Measurements from ENCODE around the gene LTBP2.

Gene LTBP2

GRCh38 chr14:74638066-74638465 lies 26.0 kb upstream of the LTBP2 start:
- no peak for DNase-seq (ENCODE audit: low read depth in 2 of 2)

GRCh38 chr14:74637178-74637550 lies 25.1 kb upstream of the LTBP2 start:
- no peak for DNase-seq (ENCODE audit: low read depth in 2 of 2)

GRCh38 chr14:74636424-74637177 lies 24.6 kb upstream of the LTBP2 start:
- DNase-seq (ENCODE audit: low read depth in 2 of 2) = no peak

DNA sequence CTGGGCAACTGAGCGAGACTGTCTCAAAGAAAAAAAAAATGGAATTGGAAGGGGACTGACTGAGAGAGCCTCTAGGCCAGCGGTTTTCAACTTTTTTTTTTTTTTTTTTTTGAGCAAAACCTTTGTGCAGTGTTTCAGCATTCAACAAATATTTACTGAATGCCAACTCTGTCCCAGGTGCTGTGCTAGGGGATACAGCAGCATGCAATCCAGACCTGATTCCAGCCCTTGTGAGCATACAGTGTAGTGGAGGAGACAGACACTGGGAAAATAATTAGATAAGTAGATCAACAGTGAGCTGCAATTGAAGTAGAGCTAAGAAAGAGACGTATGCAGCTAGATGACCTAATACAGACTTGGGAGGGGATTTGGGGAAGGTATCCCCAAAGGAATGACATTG lies 23.8 kb upstream of the LTBP2 start:
- DNase-seq (ENCODE audit: low read depth in 2 of 2) = no peak

DNA sequence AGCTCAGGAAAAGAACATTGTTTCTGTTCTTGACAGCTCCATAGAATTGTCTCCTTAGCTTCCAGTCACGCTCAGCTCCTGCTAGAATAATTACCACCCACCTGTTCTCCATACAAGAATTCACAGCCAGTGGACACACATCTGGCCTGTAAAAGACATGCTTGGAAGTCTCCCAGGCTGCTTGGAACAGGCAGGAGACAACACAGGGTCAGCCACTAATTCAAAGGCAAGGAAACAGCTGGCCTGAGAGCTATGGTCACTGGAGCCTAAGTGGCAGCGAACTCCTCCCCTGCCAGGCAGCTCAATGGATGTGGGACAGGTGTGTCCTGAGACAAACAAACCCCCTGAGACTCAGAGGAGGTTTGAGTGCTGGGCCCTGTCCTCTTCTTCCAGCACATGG lies 22.9 kb upstream of the LTBP2 start:
- no peak for DNase-seq (ENCODE audit: low read depth in 2 of 2)

DNA sequence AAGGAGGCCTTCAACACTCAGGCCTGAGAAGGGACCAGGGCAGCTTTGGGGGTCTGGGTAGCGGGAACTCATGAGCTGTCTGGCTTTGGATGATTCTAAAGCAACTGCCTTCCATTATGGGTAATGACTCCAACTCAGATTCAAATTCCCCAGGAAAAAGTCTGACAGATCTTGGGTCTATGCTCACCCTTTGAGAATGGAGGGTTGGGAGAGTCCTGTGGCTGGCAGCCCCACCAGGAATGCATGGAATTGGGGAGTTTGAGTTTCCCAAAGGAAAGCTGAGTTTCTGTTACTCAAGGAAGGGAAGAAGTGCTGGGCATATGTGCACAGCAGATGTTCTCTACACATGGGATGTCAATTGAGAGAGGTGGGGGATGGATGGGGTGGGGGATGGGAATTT lies 22.4 kb upstream of the LTBP2 start:
- DNase-seq (ENCODE audit: low read depth in 2 of 2) = no peak

DNA sequence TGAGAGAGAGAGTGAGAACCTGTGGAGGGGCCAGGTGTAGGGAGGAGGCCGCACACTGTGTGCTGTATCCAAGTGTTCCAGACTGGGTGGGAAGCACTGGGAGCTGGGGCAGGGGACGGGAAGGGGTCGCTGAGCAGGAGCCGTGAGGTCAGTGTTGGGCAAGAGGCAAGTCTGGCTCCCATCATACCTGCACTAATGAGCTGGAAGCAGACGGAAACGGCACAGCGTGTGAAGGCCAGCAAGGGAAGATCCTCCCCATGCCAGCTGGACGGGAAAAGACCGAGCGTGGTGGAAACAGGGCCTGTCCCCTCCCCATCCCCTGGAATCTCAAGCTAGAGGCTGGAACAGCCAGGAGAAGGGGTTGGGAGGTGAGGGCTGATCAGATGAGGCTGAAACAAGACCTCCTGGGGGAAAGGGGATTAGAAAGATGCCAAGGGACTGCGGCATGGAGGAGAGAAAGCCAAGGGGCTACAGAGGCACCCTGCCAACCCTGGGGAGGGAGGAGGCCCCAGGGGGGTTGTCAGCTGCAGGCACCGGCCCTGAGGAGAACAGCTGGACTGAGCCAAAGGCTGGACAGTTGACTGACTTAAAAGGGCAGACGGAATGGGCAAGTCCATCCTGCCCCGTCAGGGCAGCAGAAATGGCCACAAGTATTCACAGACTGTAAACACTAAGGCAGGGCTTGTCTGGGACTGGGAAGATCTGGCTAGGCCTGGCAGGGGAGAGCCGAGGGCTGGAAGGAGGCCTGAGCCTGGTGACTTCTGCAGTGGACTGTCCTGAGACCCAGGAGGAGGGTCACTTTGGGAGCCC lies 19.0 kb upstream of the LTBP2 start:
- no peak for DNase-seq (ENCODE audit: low read depth in 2 of 2)

GRCh38 chr14:74628418-74628817 lies 16.4 kb upstream of the LTBP2 start:
- DNase-seq (ENCODE audit: low read depth in 2 of 2) = no peak

GRCh38 chr14:74627076-74627475 lies 15.0 kb upstream of the LTBP2 start:
- DNase-seq (ENCODE audit: low read depth in 2 of 2) = no peak

DNA sequence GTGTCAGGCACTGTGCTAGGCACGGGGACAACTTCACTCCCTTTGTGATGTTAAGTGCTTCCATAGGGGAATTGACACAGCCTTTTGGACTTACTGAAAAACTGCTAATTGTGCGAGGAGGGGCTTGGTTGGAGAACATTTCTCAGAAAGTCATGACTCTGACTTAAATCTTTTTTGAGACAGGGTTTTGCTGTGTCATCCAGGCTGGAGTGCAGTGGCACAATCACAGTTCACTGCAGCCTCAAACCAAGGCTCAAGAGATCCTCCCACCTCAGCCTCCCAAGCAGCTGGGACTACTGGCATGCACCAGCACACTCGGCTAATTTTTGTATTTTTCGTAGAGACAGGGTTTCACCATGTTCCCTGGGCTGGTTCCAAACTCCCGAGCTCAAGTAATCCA lies 10.2 kb upstream of the LTBP2 start:
- no peak for DNase-seq (ENCODE audit: low read depth in 2 of 2)

GRCh38 chr14:74621556-74621955 lies 9.5 kb upstream of the LTBP2 start:
- DNase-seq (ENCODE audit: low read depth in 2 of 2) = no peak

DNA sequence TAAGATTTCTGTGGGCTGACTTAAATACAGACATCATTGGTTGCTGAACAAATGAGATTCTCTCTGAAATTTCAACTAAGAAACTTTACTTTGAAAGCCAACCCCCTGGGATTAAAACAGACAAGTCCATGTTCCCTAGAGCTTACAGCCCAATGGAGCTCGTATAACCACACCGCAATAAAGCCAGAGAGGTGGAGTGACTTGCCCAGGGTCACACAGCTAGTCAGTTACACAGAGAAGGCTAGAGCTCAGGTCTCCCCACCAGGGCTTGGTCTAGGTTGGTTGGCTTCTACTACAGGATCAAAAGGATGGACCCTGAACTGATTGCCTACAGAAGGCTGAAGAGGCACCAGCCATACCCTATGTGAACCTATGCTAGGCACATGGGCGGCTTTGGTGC lies 8.9 kb upstream of the LTBP2 start:
- no peak for DNase-seq (ENCODE audit: low read depth in 2 of 2)

DNA sequence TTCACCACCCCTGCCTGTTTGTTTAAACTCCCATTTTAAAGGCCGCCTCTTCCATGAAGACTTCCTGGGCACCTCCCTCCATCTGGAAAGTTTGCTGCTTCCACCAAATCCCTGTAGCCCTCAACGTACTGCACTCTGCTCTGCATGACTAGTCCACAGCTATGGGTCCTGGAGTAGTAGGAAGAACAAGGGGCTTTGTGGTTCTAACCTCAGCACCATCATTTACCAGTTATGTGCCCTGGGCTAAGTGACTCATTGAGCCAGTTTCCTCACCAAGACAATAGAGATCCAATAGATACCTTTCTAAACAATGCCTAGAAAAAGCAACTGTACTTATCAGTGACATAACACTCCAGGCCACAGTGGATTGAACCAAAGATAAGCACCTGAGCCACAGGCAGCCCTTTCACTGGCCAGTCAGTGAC lies 8.5 kb upstream of the LTBP2 start:
- peak in 1 of 2 donors; percentile 28 for DNase-seq (ENCODE audit: low read depth in 2 of 2)

DNA sequence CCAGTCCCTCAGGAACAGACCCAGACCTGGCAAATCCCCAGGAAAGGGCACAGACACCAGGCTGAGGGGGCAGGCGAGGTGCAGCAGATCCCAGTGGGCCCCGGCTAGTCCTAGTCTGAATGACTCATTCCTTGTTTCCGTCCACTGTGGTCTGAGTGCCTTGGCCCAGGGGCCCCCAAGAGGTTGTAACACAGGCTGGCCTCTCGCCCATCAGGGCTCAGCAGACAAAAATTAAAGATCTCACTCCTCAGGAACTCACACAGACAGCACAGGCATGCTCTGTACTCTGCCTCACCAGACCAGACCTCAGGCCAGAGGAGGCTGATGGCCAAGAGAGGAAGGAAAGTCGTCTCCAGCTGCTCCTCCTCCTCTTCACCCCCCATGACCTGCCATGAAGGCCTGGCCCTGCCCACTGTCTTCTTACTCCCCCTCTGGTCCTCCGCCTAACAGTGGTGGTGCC lies 7.7 kb upstream of the LTBP2 start:
- DNase-seq (ENCODE audit: low read depth in 2 of 2) = no peak

- peak; percentile 61 to 69 for DNase-seq (ENCODE audit: low read depth in 2 of 2)
Measured at GRCh38 chr14:74618078-74618952, 6.3 kb upstream of the LTBP2 start.

DNA sequence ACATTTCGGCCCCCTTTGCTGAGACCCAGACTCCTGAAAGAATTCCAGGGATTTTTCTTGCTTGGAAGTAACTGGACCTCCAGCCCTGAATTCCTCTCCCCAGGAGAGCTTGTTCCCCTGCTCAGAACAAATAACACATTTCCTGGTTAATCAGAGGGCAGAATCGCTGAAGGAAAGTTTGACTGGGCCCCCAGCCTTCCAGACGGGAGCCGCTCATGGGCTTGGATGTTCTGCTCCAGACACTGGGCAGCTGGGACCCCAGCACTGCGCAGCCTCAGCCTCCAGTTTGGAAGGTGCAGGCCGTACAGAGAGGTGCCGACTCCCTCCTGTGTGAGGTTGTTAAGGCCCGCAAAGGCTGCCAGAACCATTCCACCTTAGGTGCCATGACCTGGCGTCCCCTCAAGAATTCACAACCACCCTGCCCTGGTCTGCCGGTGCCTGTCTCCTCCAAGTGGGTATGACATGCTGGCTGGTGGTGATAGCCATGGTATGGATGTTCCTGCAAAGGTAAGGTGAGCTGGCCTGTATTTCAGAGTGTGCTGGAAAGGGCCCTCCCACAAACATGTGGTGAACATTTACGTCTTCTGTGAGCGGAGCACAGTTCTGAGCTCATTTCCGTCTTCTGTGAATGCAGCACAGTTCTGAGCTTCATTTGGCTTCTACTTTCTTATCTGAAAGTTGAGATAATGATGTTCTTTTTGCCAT lies 5.1 kb upstream of the LTBP2 start:
- DNase-seq (ENCODE audit: low read depth in 2 of 2) = no peak

- peak in 1 of 2 donors; percentile 13 for DNase-seq (ENCODE audit: low read depth in 2 of 2)
Measured at GRCh38 chr14:74616507-74616906, 4.5 kb upstream of the LTBP2 start.

GRCh38 chr14:74615735-74616134 lies 3.7 kb upstream of the LTBP2 start:
- no peak for DNase-seq (ENCODE audit: low read depth in 2 of 2)

GRCh38 chr14:74614508-74615495 lies 2.8 kb upstream of the LTBP2 start:
- no peak for DNase-seq (ENCODE audit: low read depth in 2 of 2)

DNA sequence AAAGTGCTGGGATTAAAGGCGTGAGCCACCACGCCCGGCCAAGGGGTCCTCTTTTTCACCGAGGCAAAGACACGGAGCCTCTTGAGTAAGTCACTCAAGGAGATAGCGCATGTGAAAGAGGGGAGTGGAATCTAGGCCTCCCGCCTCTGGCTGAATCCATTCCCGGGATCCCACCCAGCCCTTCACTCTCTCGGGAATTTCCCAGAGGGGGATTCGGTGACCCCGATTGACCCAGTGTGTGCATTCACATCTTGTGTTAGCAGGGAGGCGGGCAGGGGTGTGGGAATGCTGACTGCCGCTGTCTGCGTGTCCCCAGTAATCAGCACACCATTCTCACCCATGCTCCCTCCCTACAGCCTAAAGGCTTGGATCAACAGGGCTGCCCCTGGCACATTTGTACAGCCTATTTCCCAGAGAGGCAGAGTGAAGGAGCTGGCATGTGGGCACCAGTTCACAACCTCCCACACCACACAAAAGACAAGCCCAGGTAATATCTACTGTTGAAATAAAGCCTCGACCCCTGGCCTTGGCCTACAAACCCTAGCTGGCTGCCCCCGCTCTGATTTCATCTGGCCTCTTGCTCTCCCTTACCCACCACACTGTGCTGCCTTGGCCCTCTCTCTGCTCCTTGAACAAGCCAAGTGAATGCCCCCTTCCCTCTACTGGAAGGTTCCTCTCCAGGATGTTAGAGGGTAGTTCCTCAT lies 1.3 kb upstream of the LTBP2 start:
- no peak for DNase-seq (ENCODE audit: low read depth in 2 of 2)
